NK-92 treated with Interleukin-12 subunit alpha and Interleukin-12 subunit beta, amount 100 ng/mL, for 24 hours (cell line): Measurements from ENCODE around the gene NEB.

Source experiments
- DNase-seq: peaks from one replicate; lab custom pipeline; 2025; lab: John Stamatoyannopoulos, UW

NEB gene

DNA sequence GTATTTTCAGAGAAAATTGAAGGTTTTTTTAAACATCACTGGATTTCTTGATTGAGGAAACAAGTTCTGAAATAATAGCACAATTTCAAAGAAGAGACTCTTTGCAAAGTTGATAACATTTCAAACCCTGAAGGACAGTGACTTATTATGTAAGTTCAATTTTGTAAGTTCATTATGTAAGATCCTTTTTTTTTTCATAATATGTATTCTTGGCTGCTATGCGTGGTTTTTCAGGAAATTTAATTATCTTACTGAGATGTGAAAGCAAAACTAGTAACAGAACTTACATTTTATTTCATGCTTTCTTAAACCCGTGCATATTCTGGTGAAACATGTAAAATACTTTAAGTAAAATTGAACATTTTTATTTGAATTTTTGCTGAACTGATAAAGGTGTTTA lies 259.2 kb downstream of the NEB start:
- DNase-seq = no peak

DNA sequence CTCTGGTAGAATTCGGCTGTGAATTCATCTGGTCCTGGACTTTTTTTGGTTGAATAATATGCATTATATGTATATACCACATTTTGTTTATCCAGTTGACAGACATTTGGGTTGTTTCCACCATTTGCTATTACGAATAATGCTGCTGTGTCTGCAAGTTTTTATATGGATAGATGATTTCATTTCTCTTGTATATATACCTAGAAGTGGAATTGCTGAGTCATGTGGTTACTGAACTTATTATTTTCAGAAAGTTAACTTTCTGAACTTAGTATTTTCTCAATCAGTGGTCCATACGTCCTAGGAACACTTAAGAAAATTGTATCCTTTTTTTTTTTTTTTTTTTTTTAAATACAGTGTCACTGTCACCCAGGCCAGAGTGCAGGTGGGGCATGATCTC lies 261.3 kb downstream of the NEB start:
- DNase-seq = no peak

DNA sequence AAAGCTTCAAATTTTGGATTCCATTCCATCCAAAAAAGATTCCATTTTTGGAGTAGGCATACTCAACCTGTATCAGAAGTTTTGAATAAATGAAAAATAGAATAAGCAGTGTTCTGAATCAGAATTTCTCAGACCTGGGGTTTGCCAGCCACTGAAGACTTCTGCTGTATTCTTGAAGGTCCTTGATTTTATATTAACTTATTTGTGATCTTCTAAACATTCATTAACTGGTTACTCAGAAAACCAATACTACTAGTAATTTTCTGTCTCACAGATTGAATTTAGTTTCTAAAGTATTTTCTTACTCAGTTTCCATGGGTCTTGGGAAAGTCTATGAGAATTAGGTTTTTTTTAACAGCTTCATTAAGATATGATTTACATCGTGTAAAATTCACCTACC lies 263.7 kb downstream of the NEB start:
- DNase-seq = no peak

DNA sequence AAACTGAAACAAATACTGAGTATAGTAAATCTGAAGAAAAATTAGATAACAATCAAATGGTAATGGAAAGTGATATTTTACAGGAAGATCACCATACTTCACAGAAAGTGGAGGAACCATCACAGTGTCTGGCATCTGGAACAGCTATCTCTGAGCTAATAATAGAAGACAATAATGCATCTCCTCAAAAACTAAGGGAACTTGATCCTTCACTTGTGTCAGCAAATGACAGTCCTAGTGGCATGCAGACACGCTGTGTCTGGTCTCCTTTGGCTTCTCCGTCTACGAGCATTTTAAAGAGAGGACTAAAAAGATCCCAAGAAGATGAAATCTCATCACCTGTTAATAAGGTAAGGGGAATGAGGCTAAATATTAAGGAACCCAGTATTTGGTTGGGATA lies 268.5 kb downstream of the NEB start:
- no peak for DNase-seq

DNA sequence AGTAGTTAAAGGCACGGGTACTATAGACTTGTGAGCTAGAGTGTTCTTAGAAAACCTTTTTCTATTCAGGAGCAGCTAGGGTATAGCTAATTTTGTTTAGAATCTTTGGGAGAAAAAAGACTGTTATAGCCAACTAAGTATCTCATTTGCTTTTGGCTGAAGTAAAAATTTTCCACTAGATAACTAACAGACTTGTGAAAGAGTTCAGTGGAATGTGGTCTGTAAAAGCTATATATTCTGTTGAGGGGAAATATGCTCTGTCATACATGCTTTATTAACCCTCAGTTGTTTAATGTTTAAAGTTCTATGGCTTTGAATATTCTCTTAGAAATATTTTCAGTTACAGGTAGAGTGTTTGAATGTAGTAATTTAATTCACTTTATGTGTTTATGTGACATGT lies 274.9 kb downstream of the NEB start:
- DNase-seq = no peak

DNA sequence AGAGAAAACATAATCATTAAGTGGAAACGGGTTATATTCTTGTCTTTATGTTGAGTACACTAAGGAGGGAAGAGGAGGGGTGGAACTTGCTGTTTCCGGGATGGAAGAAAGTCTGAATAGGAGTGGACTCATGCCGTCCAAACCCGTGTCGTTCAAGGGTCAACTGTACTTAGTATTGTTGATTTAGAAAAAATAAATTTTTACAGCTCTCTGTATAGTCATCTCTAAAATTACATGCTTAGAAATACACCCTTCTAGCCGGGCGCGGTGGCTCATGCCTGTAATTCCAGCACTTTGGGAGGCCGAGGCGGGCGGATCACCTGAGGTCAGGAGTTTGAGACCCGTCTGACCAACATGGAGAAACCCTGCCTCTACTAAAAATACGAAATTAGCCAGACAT lies 295.1 kb downstream of the NEB start:
- no peak for DNase-seq

DNA sequence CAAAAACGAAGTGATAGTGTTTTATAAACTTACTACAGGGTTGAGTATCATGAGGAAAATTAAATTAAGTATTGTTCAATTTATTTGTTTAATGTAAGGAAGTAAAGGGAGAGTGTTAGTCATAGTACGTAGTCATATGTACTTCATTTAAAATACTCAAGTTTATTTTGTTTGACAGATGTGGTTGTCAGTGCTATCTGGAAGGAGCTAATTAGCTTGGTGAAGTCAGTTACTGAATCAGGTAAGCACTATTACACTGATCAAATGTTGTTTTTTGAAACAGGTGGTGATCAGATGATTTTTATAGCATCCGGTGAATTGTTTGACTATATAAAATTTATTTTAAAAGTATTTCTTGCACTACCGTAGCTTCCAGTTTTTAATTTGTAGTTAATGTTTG lies 295.8 kb downstream of the NEB start:
- DNase-seq = no peak

DNA sequence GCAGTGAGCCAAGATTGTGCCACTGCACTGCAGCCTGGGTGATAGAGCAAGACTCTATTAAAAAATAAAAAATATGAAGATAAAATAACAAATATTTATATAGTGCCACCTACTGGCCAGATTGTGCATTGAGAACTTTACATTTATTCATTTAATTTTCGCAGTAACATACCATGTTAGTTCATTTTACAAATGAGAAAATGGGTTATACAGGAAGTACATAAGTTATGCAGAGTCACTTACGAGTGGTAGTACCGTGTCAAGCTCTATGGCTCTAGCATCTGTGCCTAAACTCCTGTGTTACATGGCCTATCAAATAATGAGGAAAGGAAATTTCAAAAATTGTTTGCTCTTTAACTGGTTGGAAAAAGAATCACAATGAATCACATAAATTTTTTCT lies 296.6 kb downstream of the NEB start:
- no peak for DNase-seq
